ENCODE measurements around the gene LAP3. TPM values are rescaled to one million over a fixed set of nuclear protein-coding genes. Genes with fewer than 3 reads are reported as not detected.
"Not testable (repeated sequence)": the region's sequence is repeated elsewhere in the genome, so short reads cannot be mapped to it uniquely, and the experiment has no call there.

LAP3 gene
- total RNA-seq (2014; rRNA removed; shearing (Covaris generic)), result 90.9 and 92.7 TPM in 2 replicates

DNA sequence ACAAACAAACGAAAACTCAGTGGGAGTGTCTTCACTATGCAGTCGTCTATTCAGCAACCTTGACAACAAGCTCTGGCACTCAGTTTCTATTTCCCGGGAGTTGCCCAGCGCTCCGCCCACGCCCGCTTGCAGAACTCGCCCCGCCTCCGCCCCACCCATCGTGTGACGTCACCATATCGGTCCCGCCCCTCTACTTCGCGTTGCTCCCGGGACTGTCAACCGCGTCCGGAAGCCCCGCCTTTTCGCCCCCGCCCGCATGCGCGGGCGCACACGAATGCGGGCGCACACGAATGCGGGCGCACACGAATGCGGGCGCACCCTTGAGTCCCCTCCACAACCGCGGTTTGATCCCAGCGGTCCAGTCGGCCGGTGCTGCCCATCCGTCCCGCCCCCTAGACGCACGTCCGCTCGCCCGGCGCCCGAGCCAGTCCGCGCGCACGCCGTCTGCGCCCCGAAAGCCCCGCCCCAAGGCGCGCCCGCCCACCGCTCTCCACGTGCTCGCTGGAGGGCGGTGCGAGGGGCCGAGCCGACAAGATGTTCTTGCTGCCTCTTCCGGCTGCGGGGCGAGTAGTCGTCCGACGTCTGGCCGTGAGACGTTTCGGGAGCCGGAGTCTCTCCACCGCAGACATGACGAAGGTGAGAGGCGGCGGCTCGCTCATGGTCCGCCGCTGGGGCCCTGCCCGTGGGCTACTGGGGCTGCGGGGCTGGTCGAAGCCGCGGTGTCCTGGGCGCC is at the start of gene LAP3:
TSS of gene LAP3 (plus strand) at position 267 of the 733 bp plus-strand sequence. CDS start at position 535, 268 bp downstream.
- DNase-seq (ENCODE audit: low read depth), result peak; percentile 97

DNA sequence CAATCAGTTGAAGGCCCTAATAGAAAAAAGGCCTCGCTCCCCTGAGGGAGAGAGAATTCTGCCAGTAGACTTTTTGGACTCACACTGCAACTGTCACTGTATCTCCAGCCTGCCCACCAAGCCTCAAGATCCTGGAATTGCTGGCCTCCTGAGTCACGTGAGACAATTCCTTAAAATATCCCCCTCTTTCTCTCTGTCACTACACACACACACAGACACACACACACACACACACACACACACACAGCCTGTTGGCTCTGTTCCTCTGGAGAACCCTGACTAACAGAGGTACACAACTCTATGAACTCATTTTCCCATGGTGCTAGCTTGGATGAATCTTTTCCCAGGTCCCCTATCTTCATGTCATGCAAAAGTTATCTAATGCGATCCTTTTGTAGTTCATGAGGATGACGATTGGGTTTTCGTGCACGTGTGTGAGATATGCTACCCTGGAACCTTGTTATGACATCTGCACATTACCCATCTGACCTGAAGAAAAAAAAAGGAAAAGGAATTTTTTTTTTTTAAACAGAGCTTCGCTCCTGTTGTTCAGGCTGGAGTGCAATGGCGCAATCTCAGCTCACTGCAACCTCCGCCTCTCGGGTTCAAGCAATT is 48.3 kb upstream of the LAP3 start:
- DNase-seq (ENCODE audit: low read depth), result no peak

GRCh38 chr4:17531538-17532285 is 45.3 kb upstream of the LAP3 start:
- no peak for DNase-seq (ENCODE audit: low read depth)

GRCh38 chr4:17534705-17535104 is 42.3 kb upstream of the LAP3 start:
- DNase-seq (ENCODE audit: low read depth), result no peak

- no peak for DNase-seq (ENCODE audit: low read depth)
These were observed 41.8 kb upstream of the LAP3 start for GRCh38 chr4:17535242-17535641.

- DNase-seq (ENCODE audit: low read depth), result no peak
These were observed 41.1 kb upstream of the LAP3 start for GRCh38 chr4:17535906-17536305.

GRCh38 chr4:17537060-17537459 is 39.9 kb upstream of the LAP3 start:
- DNase-seq (ENCODE audit: low read depth), result not testable (repeated sequence)

GRCh38 chr4:17544205-17544604 is 32.8 kb upstream of the LAP3 start:
- DNase-seq (ENCODE audit: low read depth), result no peak

GRCh38 chr4:17544831-17545234 is 32.2 kb upstream of the LAP3 start:
- no peak for DNase-seq (ENCODE audit: low read depth)

DNA sequence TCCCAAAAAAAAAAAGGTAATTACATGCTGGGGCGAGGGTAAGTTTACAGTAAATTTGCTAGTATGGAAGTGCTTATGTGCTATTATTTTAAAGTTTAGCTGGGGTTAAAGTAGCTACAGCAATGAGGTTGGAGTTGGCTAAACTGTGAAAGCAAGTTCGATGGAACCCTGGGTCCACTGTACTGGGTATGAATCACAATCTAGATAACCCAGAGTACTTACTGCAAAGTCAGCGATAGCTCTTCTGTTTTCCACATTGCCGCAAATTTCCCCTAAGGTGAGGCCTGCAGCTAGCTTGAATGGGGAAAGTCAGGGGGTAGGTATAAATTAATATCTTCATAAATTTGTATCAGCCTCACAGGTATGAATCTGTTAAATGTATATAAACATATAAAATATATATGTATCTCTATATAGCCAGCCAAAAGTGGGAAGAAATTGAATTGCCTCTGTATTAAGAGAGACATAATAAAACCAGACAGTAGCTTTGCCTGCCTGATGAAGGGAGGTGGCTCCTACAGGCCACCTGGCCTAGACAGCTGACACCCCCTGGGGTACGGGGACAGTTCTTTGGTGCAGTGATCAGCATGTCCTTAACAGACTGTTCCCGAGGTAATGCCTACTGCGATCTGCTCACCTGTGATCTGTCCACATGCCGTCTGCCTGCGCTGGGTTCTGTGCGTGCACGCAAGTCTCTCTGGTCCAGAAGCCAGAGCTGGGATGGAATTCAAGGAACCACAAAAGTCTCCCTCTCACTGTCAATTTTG is 31.4 kb upstream of the LAP3 start:
- DNase-seq (ENCODE audit: low read depth), result no peak

DNA sequence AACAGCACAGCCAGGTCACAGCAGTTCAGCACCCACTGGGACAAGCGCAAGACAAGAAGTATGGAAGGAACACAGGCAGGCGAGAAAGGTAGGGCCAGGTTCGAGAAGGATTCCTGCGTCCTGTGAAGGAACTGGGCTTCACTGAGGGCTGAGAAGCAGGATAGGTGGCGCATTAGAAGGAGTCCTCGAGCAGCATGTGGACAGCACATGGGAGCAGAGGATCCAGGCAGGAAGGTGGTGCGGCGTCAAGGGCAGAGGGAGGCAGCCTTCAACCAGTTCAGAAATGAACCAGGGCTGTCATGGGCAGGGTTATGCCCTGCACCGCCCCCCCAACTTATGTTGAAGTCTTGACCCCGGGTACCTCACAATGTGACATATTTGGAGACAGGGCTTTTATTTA is 30.8 kb upstream of the LAP3 start:
- no peak for DNase-seq (ENCODE audit: low read depth)

DNA sequence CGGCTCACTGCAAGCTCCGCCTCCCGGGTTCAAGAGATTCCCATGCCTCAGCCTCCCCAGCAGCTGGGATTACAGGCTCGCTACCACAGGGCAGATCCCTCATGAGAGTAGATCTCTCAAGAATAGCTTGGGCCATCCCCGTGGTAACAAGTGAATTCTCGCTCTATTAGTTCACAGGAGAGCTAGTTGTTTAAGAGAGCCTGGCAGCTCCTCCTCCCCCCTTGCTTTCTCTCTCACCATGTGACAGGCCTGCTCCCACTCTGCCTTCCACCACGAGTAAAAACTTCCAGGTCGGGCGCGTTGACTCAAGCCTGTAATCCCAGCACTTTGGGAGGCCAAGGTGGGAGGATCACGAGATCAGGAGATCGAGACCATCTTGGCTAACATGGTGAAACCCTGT is 30.3 kb upstream of the LAP3 start:
- DNase-seq (ENCODE audit: low read depth), result no peak

GRCh38 chr4:17550549-17550948 is 26.4 kb upstream of the LAP3 start:
- DNase-seq (ENCODE audit: low read depth), result no peak

DNA sequence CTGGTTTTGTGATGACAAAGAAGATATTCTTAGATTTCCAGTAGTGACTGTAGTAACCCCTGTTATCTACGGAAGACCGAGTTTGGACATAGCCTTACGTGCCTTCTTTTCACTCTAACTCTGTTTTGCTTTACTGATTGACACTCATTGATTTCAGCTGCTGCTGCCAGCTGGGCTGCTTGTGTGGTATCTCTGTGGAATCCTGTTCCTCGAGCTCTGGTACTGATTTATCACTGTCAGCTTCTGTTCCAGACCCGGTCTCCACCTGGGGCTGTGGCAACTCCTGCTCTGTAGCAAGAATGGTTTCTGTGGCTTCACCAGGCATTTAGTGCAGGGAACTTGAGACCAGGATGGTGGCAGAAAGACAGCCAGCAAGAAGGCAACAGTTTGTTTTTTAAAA is 24.6 kb upstream of the LAP3 start:
- DNase-seq (ENCODE audit: low read depth), result no peak

DNA sequence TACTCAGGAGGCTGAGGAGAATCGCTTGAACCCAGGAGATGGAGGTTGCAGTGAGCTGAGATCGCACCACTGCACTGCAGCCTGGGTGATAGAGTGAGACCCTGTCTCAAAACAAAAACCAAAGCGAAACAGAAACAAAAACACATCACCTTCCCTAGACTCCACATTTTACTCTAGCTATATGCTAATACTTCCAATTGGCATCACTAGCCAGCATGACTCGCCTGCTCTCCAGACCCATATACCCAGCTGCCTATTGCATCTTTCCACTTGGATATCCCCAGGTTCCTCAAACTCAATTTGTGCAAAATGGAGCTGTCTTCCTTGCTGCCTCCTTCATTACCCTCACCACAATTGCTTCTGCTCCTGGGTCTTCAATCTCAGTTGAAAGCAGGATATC is 22.4 kb upstream of the LAP3 start:
- DNase-seq (ENCODE audit: low read depth), result no peak

GRCh38 chr4:17556498-17556897 is 20.5 kb upstream of the LAP3 start:
- DNase-seq (ENCODE audit: low read depth), result no peak

- no peak for DNase-seq (ENCODE audit: low read depth)
These were observed 19.1 kb upstream of the LAP3 start for GRCh38 chr4:17557880-17558279.

GRCh38 chr4:17558941-17559708 is 17.9 kb upstream of the LAP3 start:
- DNase-seq (ENCODE audit: low read depth), result no peak

- DNase-seq (ENCODE audit: low read depth), result no peak
These were observed 17.3 kb upstream of the LAP3 start for GRCh38 chr4:17559709-17560048.

- DNase-seq (ENCODE audit: low read depth), result no peak
These were observed 16.8 kb upstream of the LAP3 start for GRCh38 chr4:17560065-17560673.

All from Daoy (cell line).